HG03520 (cell line): ENCODE results near the gene HTR4.
A peak's percentile ranks its signal among the peaks of the same experiment; 100 is the strongest.

Experiments
- ATAC-seq: cut with Tn5 transposase; IDR thresholded peaks from one replicate; pipeline ENCODE4 v1.9.1; 2021; ENCODE audit warnings: mild to moderate bottlenecking, moderate library complexity; ENCODE audit not compliant: unreplicated experiment

The HTR4 gene

GRCh38 chr5:148665431-148665830 is 11.1 kb upstream of the HTR4 start:
- ATAC-seq, result no peak

GRCh38 chr5:148663509-148663908 is 9.2 kb upstream of the HTR4 start:
- ATAC-seq, result no peak

GRCh38 chr5:148660346-148660660 is 6.0 kb upstream of the HTR4 start:
- ATAC-seq, result no peak

GRCh38 chr5:148659641-148660345 is 5.5 kb upstream of the HTR4 start:
- no peak for ATAC-seq

GRCh38 chr5:148653291-148653835 is 964 bp downstream of the HTR4 start:
- ATAC-seq, result no peak

GRCh38 chr5:148651528-148651927 is 2.8 kb downstream of the HTR4 start:
- no peak for ATAC-seq

- no peak for ATAC-seq
These were observed 8.8 kb downstream of the HTR4 start for GRCh38 chr5:148645527-148645926.

GRCh38 chr5:148641735-148642134 is 12.6 kb downstream of the HTR4 start:
- no peak for ATAC-seq

GRCh38 chr5:148640471-148640870 is 13.9 kb downstream of the HTR4 start:
- no peak for ATAC-seq

GRCh38 chr5:148639081-148639480 is 15.2 kb downstream of the HTR4 start:
- ATAC-seq, result no peak

- ATAC-seq, result no peak
These were observed 18.0 kb downstream of the HTR4 start for GRCh38 chr5:148636353-148636752.

GRCh38 chr5:148635321-148636083 is 18.8 kb downstream of the HTR4 start:
- no peak for ATAC-seq

GRCh38 chr5:148633067-148633377 is 21.3 kb downstream of the HTR4 start:
- no peak for ATAC-seq

GRCh38 chr5:148632255-148633066 is 21.9 kb downstream of the HTR4 start:
- ATAC-seq, result no peak

- ATAC-seq, result no peak
These were observed 27.3 kb downstream of the HTR4 start for GRCh38 chr5:148626986-148627385.

- no peak for ATAC-seq
These were observed 28.2 kb downstream of the HTR4 start for GRCh38 chr5:148626081-148626613.

GRCh38 chr5:148625250-148625649 is 29.1 kb downstream of the HTR4 start:
- no peak for ATAC-seq

GRCh38 chr5:148623741-148624140 is 30.6 kb downstream of the HTR4 start:
- ATAC-seq, result no peak

- ATAC-seq, result no peak
These were observed 31.2 kb downstream of the HTR4 start for GRCh38 chr5:148623101-148623500.

- ATAC-seq, result peak; percentile 82
These were observed 33.6 kb downstream of the HTR4 start for GRCh38 chr5:148620696-148621095.

- no peak for ATAC-seq
These were observed 34.2 kb downstream of the HTR4 start for GRCh38 chr5:148620091-148620490.
